ENCODE data around the gene PKNOX2.
"Not testable (repeated sequence)": the region's sequence is repeated elsewhere in the genome, so short reads cannot be mapped to it uniquely, and the experiment has no call there.

The PKNOX2 gene

DNA sequence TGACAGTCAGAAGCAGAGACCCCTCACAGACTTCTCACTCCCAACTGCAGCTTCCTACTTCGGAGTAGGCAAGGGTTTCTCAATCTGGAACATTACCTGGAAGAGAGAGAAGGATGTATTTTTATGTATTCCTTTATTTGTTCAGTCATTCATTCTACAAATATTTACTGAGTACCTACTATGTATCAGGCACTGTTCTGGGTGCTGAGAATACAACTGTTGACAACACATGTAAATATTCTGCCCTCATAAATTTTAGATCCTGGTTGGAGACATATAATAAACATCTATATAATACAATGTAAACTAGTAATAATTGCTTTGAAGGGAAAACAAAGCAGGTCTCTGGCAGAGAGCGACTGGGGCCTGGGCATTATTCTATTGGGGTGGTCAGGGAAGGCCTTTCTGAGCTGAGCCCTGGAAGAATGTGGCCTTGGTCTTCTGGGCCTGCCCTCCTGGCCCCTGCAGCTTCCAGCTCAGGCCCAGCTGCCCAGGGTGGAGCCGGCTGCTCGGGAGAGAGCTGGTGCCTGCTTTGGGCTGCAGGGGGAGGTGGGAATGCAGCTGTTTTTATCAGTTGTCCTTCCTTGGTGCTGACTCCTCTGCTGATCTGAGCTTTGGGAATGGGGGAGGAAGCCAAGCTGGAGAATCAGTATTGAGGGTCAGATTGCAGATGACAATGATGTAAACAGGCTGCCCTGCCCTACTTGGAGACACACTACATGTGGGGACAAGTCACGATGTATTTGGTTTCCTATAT is 46.8 kb downstream of the PKNOX2 start:
- DNase-seq = no peak

DNA sequence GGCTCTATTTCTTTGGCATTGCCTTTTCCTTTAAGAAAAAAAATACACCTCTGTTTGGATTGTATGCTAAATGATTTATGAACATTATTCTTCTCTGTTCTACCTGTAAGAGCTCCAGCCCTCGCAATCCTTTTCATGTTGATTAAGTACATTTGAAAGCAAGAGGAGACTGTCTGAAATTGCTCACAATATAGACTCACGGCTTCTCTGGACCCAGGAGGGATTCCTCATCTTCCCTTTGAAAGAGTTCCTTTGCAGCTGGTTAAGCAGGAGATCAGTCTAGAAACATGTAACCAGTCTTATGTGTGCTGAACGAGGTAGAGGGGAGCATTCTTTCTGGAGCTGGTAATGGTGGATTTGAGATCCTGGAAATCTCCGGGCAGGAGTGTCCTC is 47.4 kb downstream of the PKNOX2 start:
- DNase-seq = no peak

DNA sequence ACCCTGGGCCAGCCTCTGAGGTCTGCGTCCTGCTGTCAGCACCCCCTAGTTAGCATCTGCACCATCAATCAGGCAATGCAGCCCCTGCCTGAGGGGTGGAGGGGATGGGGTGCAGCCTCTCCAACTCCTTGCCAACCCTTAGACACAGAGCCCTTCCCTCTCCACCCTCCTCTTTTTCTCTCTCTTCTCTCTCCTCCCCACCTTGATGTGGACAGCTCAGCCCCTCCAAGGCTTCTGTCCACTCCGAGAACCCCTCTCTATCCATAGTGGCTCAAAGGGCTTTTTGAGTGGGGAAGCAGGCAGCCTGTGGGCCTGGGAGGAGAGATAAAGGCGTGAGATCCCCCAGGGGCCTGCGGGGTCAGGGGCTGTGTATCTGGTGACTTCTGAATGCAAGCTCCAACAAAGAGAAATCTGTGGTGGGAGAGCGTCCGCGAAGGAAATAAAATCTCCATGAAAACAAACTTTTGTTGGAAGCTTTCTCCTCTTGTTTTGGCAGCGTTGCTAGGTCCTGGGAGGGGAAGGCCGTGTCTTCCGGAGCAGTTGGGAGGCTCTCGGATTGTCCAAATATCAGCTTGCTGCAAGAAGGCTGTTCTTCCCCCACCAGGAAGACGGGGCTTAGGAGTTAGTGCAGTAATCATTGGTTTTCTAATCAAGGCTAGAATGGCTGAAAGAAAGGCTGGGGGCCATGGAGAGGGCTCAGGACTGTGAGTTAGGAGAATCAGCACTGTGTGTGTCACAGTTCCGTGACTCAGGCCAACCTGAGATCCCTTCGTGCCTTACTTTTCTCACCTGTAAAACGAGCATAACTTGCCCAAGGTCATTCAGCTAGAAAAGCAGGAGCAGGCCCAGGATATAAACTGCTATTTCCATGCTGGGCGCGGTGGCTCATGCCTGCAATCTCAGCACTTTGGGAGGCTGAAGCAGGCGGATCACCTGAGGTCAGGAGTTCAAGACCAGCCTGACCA is 50.3 kb downstream of the PKNOX2 start:
- no peak for DNase-seq

DNA sequence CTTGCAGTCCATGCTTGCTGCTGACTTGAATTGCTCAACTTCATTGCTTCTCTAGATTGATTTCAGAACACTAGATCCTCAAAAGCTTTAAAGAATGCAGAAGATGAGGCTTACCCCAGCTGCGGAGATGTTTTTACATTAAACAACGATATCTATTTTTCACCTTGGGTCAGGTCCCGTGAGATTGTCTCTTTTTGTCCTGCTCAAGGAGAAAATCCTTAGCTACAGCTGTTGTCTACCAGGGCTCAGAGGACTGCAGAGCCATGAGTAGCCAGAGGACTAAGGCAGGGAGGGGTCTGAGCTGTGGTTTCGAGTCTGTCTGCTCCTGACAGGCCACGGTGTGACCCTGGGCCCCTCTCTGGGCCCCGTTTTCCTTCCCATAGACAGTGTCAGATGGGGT is 51.4 kb downstream of the PKNOX2 start:
- DNase-seq = no peak

DNA sequence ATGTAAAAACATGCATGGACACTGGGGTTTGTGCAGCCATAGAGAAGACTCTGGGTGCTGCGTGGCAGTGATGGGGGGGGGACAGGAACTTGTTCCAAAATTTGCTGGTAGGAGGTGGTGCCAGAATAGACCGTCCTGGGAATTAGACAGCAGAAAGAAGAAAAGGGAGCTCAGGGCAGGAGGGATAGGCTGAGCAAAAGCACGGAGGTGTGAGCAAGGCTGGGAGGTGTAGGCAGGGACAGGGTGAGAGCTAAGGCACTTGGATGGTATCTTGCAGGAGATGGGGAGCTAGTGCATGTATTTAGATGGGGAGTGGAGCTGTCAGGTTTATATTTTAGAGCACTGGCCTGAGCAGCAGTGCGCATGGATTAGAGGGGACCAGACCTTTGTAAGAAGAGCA is 53.8 kb downstream of the PKNOX2 start:
- DNase-seq = no peak

DNA sequence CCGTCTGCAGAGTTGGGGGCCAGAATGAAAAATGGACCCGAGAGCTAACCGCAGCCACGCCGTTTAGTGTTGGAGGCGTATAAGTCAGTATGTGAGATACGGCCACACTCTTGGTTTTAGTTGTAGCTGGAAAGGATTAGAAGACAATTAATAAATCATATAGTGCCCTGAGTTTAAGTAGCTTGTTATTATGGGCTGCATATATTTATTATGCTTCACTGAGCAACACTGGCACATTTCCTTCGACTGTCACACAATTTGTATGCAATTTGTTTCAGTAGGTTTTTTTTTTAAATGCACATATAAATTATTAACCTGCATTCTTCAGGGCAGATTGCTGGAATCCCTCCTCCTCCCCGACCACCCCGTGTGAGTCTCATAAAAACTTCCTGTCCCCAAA is 56.9 kb downstream of the PKNOX2 start:
- no peak for DNase-seq

DNA sequence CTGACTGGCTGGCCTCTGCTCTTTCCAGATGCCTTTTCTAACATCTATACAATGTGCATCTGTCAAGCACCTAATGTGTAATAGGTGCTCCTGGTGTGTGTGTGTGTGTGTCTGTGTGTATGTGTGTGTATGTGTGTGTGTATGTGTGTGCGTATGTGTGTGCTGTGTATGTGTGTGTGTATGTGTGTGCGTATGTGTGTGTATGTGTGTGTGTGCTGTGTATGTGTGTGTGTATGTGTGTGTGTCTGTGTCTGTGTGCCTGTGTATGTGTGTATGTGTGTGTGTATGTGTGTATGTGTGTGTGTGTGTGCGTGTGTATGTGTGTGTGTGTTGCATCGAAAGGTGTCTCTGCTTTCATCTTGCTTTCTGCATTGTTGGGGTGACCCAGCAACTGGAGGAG is 57.9 kb downstream of the PKNOX2 start:
- DNase-seq = no peak

DNA sequence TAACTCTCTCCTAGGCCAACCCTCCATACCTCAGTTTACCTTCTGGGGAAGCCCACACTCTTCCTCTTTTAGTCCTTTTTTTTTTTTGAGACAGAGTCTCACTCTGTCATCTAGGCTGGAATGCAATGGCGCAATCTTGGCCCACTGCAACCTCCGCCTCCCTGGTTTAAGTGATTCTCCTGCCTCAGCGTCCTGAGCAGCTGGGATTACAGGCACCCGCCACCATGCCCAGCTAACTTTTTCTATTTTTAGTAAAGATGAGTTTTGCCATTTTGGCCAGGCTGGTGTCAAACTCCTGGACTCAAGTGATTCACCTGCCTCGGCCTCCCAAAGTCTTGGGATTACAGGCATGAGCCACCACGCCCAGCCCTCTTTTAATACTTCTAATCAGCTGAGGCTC is 58.6 kb downstream of the PKNOX2 start:
- DNase-seq = not testable (repeated sequence)

DNA sequence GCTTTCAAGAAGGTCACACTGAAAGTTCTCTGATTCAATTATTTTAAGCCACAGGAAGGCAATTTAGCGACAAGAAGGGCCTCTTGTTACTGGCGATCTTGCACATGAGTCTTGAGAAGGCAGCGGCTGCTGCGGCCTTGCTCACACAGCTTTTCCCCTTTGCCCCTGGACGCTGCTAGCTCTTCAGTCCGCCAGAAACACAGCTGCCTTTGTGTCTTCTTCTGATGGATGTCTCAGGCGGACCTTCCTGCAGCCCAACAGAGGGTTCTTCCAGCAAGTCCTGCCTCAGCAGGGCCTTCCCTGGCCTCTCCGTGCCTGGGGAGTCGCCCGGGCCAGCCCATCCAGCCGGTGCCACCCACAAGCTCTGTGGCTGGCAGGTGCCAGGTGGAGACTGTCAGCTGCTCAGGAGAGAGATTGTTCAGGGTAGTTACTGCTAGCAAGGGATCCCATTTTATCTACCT is 59.4 kb downstream of the PKNOX2 start:
- no peak for DNase-seq

DNA sequence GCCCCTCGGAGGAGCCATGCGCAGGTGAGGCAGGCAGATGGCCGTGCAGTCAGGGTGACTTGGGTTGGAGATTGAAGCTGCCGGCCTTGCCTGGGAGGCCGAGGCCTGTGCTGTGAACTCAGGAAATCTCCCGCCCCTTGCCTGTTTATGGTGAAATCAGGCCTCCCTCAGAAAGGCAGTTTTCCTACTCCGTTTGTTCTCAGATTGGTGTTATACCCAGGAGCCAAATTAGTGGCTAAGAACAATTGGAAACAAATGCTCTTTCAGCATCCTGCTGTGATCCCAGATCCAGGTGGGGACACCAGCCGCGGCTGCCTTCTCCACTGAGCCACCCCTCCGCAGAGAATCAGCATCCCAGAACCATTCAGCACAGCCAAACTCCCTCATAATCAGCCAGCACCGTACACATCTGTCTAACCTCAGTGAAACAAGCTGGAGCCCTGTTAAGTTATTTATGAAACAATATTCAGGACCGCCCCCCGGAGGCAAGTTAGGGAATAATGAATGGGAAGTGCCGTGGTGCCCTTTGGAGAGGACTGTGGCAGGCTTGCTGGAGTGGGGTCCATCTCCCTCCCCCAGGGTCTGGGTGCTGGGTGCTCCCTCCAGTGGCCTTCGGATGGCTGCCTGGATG is 60.0 kb downstream of the PKNOX2 start:
- no peak for DNase-seq

DNA sequence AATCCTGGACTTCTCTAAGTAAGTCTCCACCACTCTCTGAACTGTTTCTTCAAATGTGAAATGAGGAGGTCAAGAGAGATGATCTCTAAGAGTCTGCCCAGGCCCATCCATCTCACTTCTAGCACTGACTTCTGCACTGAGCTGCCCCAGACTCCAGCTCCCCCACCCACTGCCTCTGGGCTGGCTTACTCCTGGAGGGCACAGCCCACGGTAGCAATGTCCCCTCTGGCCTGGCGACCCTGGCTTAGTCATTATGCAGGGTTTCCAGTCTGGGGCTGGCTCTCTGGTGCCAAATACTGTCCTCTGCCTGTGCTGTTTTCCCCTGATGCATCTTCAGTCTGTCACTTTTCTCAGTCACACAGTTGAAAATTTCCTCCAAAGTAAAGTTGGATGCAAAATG is 60.9 kb downstream of the PKNOX2 start:
- no peak for DNase-seq

DNA sequence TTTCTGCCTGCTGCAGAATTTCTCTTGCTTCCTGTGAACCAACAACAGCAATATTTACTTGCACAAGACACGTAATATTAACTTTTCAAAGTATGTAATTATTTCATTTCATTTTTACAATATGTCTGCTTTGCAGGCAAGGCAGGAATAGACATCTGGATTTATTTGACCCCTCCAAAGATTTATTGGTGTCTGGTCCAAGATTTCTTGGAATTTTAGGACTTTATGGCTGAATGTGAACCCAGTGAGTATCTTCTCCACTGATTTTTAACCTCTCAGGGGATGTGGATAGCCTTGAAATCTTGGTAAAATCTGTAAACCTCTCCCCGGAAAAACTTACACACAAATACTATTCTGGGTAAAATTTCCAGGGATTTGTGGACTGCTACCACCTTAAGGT is 61.5 kb downstream of the PKNOX2 start:
- DNase-seq = no peak

DNA sequence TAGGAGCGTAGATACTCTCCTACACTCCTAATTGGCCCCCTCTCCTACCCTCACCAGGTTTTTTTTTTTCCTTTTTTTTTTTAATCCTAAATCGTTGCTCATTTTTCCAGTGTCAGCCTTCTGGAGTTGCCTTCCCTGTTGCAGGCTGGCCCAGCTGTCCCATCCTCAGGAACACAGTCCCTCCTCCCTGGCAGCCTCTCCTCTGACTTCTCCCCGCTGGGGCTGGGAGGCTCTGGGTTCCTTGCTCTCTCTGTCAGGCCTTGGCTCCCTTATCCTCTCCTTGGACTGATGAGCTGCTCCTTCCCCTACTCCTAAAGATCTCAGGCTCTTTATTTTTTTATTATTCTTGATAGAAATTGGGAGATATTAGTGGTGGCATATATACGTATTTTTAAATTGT is 62.2 kb downstream of the PKNOX2 start:
- DNase-seq = no peak

DNA sequence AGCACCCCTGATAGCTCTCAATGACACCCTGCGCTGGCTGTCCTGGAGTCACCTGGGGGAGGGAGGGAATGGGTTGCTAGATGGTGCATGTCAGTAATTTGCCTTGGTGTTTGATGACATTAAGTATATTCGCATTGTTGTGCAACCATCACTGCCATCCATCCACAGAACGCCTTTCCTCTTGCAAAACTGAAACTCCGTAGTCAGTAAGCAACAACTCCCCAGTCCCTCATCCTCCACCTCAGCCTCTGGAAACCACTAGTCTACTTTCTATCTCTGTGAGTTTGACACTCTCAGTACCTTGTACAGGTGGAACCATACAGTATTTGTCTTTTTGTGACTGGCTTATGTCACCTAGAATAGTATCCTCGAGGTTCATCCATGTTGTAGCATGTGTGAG is 62.6 kb downstream of the PKNOX2 start:
- DNase-seq = no peak

DNA sequence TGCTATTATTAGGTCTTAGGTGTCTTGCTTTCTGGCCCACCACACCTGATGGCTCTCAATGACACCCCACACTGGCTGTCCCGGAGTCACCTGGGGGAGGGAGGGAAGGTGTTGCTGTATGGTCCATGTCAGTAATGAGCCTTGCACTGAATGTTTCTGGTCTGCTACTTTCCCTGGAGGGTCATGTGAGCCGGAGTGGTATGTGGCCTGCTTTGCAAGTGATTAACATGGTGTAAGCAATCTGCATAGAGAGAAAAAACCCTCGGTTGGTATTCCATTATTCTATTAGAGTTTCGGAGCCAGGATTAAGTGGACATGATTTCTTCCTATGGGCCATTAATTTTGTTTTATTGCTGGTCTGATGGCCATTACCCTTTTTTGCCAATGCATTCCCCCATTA is 63.9 kb downstream of the PKNOX2 start:
- DNase-seq = no peak

DNA sequence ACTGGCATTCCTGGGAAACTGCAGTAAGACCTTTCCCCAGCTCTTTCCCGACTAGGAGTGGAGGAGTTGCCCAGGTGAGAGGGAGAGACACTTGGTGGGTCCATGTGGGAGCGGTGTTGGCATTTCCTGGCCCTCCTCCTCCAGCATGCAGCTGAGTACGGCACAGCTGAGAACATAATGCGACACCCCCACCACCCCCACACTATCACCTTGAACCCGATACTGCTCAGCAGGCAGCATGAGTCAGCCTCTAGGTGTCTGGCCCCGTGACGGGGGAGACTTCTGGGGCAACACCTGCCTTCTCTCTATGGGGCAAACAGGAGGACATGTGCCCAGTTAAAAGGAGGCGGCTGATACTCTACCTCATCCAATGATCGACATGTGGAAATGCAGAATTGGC is 64.4 kb downstream of the PKNOX2 start:
- DNase-seq = no peak

DNA sequence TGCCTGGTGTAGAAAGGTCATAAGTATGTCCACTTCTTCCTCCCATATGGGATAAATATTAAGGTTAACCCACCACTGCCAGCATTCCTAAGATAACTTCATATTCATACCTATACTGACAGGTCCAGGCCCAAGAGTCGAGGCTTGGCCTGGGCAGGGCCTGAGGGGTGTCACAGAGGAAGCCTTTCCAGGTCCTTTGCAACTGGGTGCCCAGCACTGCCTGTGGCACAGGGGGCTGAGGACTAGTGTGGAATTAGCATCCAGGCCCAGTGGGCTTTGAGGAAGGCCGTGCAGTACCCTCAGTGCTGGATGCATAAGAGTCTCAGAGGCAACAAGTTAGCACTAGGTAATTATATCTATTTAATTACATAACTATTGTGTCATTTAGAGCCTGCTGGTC is 65.4 kb downstream of the PKNOX2 start:
- no peak for DNase-seq

DNA sequence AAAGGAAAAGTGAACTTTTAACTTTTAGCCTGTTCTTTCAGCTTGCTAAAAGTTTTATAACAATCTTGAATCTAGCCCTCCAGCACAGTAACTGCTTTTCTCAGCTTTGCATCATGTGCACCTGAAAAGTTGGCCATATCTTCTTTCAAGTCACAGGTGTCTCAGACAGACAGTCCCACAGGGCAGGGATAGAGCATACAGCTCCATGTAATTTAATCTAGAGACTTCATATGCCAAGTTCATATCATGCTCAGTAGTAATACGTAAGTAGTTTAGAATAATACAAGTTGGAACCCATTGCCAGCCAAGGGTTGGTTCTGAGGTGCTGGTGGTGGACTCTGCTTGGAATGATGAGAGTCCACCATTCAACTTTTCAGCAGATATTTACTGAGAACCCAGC is 68.6 kb downstream of the PKNOX2 start:
- DNase-seq = no peak

DNA sequence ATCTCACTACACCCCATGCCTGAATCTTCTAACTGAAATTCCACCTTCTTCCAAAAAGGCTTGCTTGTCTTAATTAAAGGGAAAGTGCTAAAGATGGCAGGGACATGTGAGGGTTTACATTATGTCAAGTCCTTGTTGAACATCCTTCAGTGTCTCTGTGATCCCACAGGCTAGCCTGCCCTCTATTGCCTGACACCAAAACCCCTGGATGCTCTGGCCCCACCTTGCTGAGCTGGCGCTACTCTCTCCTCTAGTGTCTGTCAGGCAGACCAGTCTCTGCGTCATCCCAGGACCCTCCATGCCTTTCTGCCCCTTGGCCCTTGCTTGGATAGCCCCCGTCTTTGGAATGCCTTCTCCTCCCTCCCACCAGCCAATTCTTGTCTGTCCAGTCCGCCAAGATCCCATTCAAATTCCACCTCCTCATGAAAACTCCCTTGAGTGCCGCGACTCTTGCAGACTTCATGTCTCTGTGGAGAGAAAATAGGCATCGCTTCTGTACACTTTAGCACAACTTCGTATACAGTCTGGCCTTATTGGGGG is 69.3 kb downstream of the PKNOX2 start:
- DNase-seq = no peak

DNA sequence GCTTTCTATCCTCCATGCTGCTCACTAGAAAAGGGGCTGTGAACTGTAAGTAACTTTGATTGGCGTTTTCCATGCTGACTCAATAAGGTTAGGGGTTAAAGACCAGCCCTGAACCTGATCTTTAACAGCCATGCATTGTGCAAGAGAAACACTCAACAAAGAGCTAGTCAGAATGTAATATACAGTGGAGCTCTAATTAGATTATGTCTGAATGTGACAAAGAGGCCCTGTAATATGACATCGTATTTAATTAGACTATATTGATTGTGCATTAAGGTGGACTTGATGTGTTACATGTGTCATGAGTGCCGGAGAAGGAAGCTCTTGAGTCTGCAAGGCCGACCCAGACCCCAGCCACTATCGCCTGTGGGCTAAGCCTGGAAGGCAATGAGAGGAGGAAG is 70.5 kb downstream of the PKNOX2 start:
- no peak for DNase-seq

DNA sequence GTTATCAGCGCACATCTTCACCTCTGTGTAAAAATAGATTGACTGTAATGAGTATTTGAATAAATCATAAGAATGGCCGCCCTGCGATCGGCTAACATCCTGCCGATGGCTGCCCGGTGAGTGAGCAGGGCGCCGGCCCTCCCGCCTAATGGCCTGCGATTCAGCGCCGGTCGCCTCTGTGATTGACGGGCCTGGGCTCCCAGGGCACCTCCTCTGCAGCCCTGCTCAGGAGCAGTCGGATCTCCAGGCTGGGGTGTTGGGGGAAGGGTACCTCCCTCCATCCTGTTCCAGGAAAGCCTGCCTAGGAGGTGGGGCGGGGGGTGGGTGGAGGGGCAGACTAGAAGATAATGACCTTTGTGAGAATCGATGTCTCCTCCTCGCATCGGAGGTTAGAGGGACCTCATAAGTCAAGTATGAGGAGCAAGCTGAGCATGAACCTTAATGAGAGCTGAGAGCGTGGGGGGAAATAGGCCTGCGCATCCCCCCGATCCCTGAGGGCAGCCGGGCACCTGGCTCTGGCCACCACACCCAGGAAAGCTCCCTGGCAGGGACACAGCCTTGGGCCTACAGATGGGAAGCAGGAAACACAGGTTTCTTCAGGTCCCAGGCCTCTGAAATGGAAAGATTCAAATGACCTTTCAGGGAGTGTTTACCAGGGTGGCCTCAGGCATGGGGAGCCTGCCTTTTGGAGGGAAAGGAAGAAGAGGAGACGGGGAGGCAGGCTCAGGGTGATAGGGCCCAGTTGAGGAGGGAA is 71.7 kb downstream of the PKNOX2 start:
- DNase-seq = no peak
